IMR-90 (cell line): ENCODE measurements around the gene TSR2. TPM values are rescaled to one million over a fixed set of nuclear protein-coding genes. Genes with fewer than 3 reads are reported as not detected.

Experiments
- ATAC-seq: fragments of 200-7000 bp; cut with Tn5 transposase; 2 replicates; pipeline ENCODE4 v1.9.1; 2020; ENCODE audit warnings: low read depth, mild to moderate bottlenecking, moderate library complexity
- BruUV-seq: library from RNA; stranded (reverse); fragments of 400-500 nt; replicated peaks from 2 replicates; lab custom pipeline; 2021; lab: Mats Ljungman, UMichigan
- CTCF ChIA-PET: fragments of 300-600 bp; formaldehyde crosslinking; extraction: SDS; loops from one replicate; lab custom pipeline; 2021; ENCODE audit warnings: antibody characterized with exemption; lab: Yijun Ruan, JAX
- POLR2A ChIA-PET: fragments of 300-600 bp; sonication (Branson Sonifier 250); formaldehyde crosslinking; loops from one replicate; lab custom pipeline; 2022; ENCODE audit warnings: antibody characterized with exemption; ENCODE audit not compliant: unreplicated experiment; lab: Charles Lee
- DNase-seq: peaks from one replicate; pipeline ENCODE4 v3.0.0; 2013
- H2AFZ ChIP-seq: replicated peaks from 2 replicates; pipeline ENCODE3; 2013; ENCODE audit warnings: low read length, mild to moderate bottlenecking; ENCODE audit not compliant: poor library complexity
- H2AK5ac ChIP-seq: 2 replicates; pipeline ENCODE4 v1.6.1; 2013; ENCODE audit warnings: low read depth, low read length, inconsistent platforms
- H2AK9ac ChIP-seq: replicated peaks from 2 replicates; pipeline ENCODE3; 2013; ENCODE audit warnings: mild to moderate bottlenecking, low read depth, low read length, moderate library complexity; ENCODE audit not compliant: poor library complexity
- H2BK120ac ChIP-seq: 2 replicates; pipeline ENCODE4 v1.6.1; 2013; ENCODE audit warnings: low read depth, low read length, inconsistent platforms
- H2BK15ac ChIP-seq: 3 replicates; pipeline ENCODE4 v1.6.1; 2013; ENCODE audit warnings: low read depth, low read length, inconsistent platforms
- H2BK20ac ChIP-seq: 2 replicates; pipeline ENCODE4 v1.6.1; 2013; ENCODE audit warnings: low read depth, mild to moderate bottlenecking, inconsistent platforms, low read length, moderate library complexity
- H2BK5ac ChIP-seq: 2 replicates; pipeline ENCODE4 v1.6.1; 2013; ENCODE audit warnings: mild to moderate bottlenecking, low read depth, low read length, inconsistent platforms; ENCODE audit not compliant: poor library complexity, severe bottlenecking
- H3K14ac ChIP-seq: replicated peaks from 2 replicates; pipeline ENCODE4 v1.6.1; 2013; ENCODE audit warnings: low read depth, low read length, inconsistent platforms
- H3K18ac ChIP-seq: 2 replicates; pipeline ENCODE4 v1.6.1; 2013; ENCODE audit warnings: low read depth, low read length, control low read depth
- H3K23ac ChIP-seq: 2 replicates; pipeline ENCODE4 v1.6.1; 2013; ENCODE audit warnings: low read depth, low read length, inconsistent platforms
- H3K27ac ChIP-seq: 2 replicates; pipeline ENCODE4 v1.5.1; 2013; ENCODE audit warnings: mild to moderate bottlenecking, control low read depth, low read length; ENCODE audit not compliant: insufficient read depth
- H3K27me3 ChIP-seq: 2 replicates; pipeline ENCODE4 v1.6.1; 2013; ENCODE audit warnings: low read length; ENCODE audit not compliant: control insufficient read depth, insufficient read depth
- H3K36me3 ChIP-seq: 2 replicates; pipeline ENCODE4 v1.6.1; 2013; ENCODE audit warnings: low read length, mixed read lengths; ENCODE audit not compliant: control insufficient read depth, insufficient read depth
- H3K4ac ChIP-seq: 2 replicates; pipeline ENCODE4 v1.6.1; 2013; ENCODE audit warnings: low read depth, low read length, inconsistent platforms
- H3K4me1 ChIP-seq: 2 replicates; pipeline ENCODE4 v1.6.1; 2013; ENCODE audit warnings: low read length, mixed read lengths; ENCODE audit not compliant: control insufficient read depth, insufficient read depth
- H3K4me2 ChIP-seq: 2 replicates; pipeline ENCODE4 v1.6.1; 2013; ENCODE audit warnings: low read depth, mild to moderate bottlenecking, control low read depth, low read length, moderate library complexity
- H3K4me3 ChIP-seq: 2 replicates; pipeline ENCODE4 v1.5.1; 2013; ENCODE audit warnings: low read depth, mild to moderate bottlenecking, control low read depth, low read length, moderate library complexity; ENCODE audit not compliant: insufficient read depth
- H3K56ac ChIP-seq: 2 replicates; pipeline ENCODE4 v1.6.1; 2013; ENCODE audit warnings: low read length, inconsistent platforms; ENCODE audit not compliant: insufficient read depth; ENCODE audit errors: extremely low read depth
- H3K79me1 ChIP-seq, 2 experiments: 2 replicates each; pipeline ENCODE4 v1.6.1; 2013; ENCODE audit warnings: low read length in 2 of 2, inconsistent platforms in 1 of 2, low read depth in 1 of 2
- H3K9ac ChIP-seq: 2 replicates; pipeline ENCODE4 v1.6.1; 2013; ENCODE audit warnings: low read depth, low read length, control low read depth
- H3K9me1 ChIP-seq: 2 replicates; pipeline ENCODE4 v1.6.1; 2013; ENCODE audit warnings: low read length, inconsistent platforms; ENCODE audit not compliant: insufficient read depth
- H3K9me3 ChIP-seq: 2 replicates; pipeline ENCODE4 v1.6.1; 2013; ENCODE audit warnings: low read length; ENCODE audit not compliant: control insufficient read depth, insufficient read depth
- H4K20me1 ChIP-seq: 2 replicates; pipeline ENCODE4 v1.6.1; 2013; ENCODE audit warnings: low read length, inconsistent platforms; ENCODE audit not compliant: insufficient read depth
- H4K5ac ChIP-seq: 2 replicates; pipeline ENCODE4 v1.6.1; 2013; ENCODE audit warnings: mild to moderate bottlenecking, low read depth, low read length, control low read depth
- H4K8ac ChIP-seq, 2 experiments: 2 replicates each; pipeline ENCODE4 v1.6.1; 2013; ENCODE audit warnings: low read depth in 2 of 2, low read length in 2 of 2, control low read depth in 1 of 2, inconsistent platforms in 1 of 2
- H4K91ac ChIP-seq: 2 replicates; pipeline ENCODE4 v1.6.1; 2013; ENCODE audit warnings: low read depth, low read length, inconsistent platforms; ENCODE audit not compliant: insufficient read depth
- BHLHE40 ChIP-seq: fragments of 150-350 bp; IDR thresholded peaks from 2 replicates; pipeline ENCODE4 v1.6.1; 2016; ENCODE audit warnings: mild to moderate bottlenecking, low read depth, low read length
- CEBPB ChIP-seq: IDR thresholded peaks from 2 replicates; pipeline ENCODE4 v1.6.1; 2012; ENCODE audit warnings: low read depth, low read length, improper control_type of control experiment
- CTCF ChIP-seq: conservative IDR thresholded peaks from 2 replicates; pipeline ENCODE4 v1.5.1; 2012; ENCODE audit warnings: mild to moderate bottlenecking, low read depth, low read length, improper control_type of control experiment
- ELK1 ChIP-seq: fragments of 150-350 bp; IDR thresholded peaks from 2 replicates; pipeline ENCODE4 v1.6.1; 2016; ENCODE audit warnings: low read depth, mild to moderate bottlenecking, low read length, moderate library complexity, borderline replicate concordance
- FOS ChIP-seq: fragments of 150-350 bp; IDR thresholded peaks from 2 replicates; pipeline ENCODE4 v1.6.1; 2016; ENCODE audit warnings: low read depth, low read length
- MAFK ChIP-seq: IDR thresholded peaks from 2 replicates; pipeline ENCODE4 v1.6.1; 2012; ENCODE audit warnings: low read depth, low read length, improper control_type of control experiment
- MAZ ChIP-seq: IDR thresholded peaks from 2 replicates; pipeline ENCODE4 v1.6.1; 2012; ENCODE audit warnings: low read depth, mild to moderate bottlenecking, low read length, improper control_type of control experiment, moderate library complexity, borderline replicate concordance
- MXI1 ChIP-seq: IDR thresholded peaks from 2 replicates; pipeline ENCODE4 v1.6.1; 2012; ENCODE audit warnings: low read depth, mild to moderate bottlenecking, low read length, moderate library complexity, borderline replicate concordance
- NFE2L2 ChIP-seq: fragments of 150-350 bp; IDR thresholded peaks from 2 replicates; pipeline ENCODE4 v1.6.1; 2016; ENCODE audit warnings: low read depth, mild to moderate bottlenecking, low read length
- RAD21 ChIP-seq: IDR thresholded peaks from 2 replicates; pipeline ENCODE4 v1.6.1; 2012; ENCODE audit warnings: low read length, improper control_type of control experiment
- RCOR1 ChIP-seq: IDR thresholded peaks from 2 replicates; pipeline ENCODE4 v1.6.1; 2012; ENCODE audit warnings: mild to moderate bottlenecking, low read length, improper control_type of control experiment; ENCODE audit not compliant: insufficient replicate concordance
- WGBS, 2 experiments: methylation state at CpG; one replicate each; pipeline versions ENCODE4 v1.1.5 to v1.1.7; 2013; ENCODE audit warnings: missing lambda C conversion rate in 2 of 2; ENCODE audit not compliant: insufficient read length in 1 of 2; ENCODE audit errors: extremely low coverage in 2 of 2; 5-methylcytosine and 5-hydroxymethylcytosine counted together
- dilution Hi-C: fragments of 300-500 bp; cut with HindIII; formaldehyde crosslinking; loops from one replicate; pipeline ENCODE4 v1.14.3; 2018; ENCODE audit warnings: low sequenced_read_pairs; ENCODE audit not compliant: unreplicated experiment
- in situ Hi-C: fragments of 300-500 bp; cut with MboI; formaldehyde crosslinking; loops from 3 replicates; pipeline ENCODE4 v1.14.3; 2019; ENCODE audit warnings: low sequenced_read_pairs, inconsistent platforms, mixed read lengths
- intact Hi-C: fragments of 100-400 bp; cut with micrococcal nuclease; formaldehyde crosslinking; loops from 2 replicates; pipeline ENCODE4 v1.10.0; 2022
- polyA plus RNA-seq, 3 experiments: library from polyadenylated mRNA; depleted of rRNA; stranded (reverse); fragments of >200 nt; gene quantifications; 2 replicates each; pipeline ENCODE4 v1.2.3, GENCODE V29; 2012; ENCODE audit warnings: low replicate concordance in 1 of 3
- total RNA-seq: library from RNA; depleted of rRNA; stranded (reverse); fragments of >200 nt; gene quantifications from 2 replicates; pipeline ENCODE4 v1.2.3, GENCODE V29; 2012

Gene TSR2
- total and polyA plus RNA-seq, 2 of the 4 experiments (the other 2 are of a cell fraction): 8.8 to 22.1 TPM

- TF ChIP-seq CTCF (no peak), CEBPB (no peak), MAFK (no peak), NFE2L2 (no peak), RAD21 (no peak), MXI1 (no peak)
Observed at GRCh38 chrX:54397113-54397512, 43.1 kb upstream of the TSR2 start (continued).

GRCh38 chrX:54407266-54407665 lies 32.9 kb upstream of the TSR2 start:
- H3K9me3 ChIP-seq: no peaks in the 10 kb centered on the region
- H3K9ac ChIP-seq: no peak overlapping the region
- H2BK15ac ChIP-seq: no peak overlapping the region
- H2AK9ac ChIP-seq: no peak overlapping the region
- H3K27me3 ChIP-seq: no peaks in the 10 kb centered on the region; the same call in 1 of the 2 replicates
- dilution Hi-C loops: no loop called here
- no CpG with 5 or more reads among the region's 2 CpGs for WGBS, 2 experiments
- no peak for ATAC-seq
- CTCF ChIA-PET: no interaction called here
- H2BK120ac ChIP-seq: no peak overlapping the region
- H3K9me1 ChIP-seq: no peaks in the 10 kb centered on the region
- no peak overlapping the region for H3K23ac ChIP-seq
- H3K14ac ChIP-seq: no peak overlapping the region
- no peak overlapping the region for H3K4me2 ChIP-seq
- H2BK20ac ChIP-seq: no peak overlapping the region
- no peaks in the 10 kb centered on the region for H3K4me1 ChIP-seq
- no peaks in the 10 kb centered on the region for H4K20me1 ChIP-seq
- no peak overlapping the region for H3K18ac ChIP-seq
- intact Hi-C loops: no loop called here
- in situ Hi-C loops: no loop called here
- TF ChIP-seq ELK1 (no peak), RCOR1 (no peak), MAZ (no peak), BHLHE40 (no peak), MAFK (no peak), CEBPB (no peak), RAD21 (no peak), MXI1 (no peak), NFE2L2 (no peak), FOS (no peak)
- H3K56ac ChIP-seq: no peak overlapping the region
- no peak overlapping the region for H3K4me3 ChIP-seq
- no peak for DNase-seq
- no peaks in the 10 kb centered on the region for H3K79me1 ChIP-seq
- H2BK5ac ChIP-seq: no peak overlapping the region
- no peak overlapping the region for H2AK5ac ChIP-seq
- H4K8ac ChIP-seq: no peak overlapping the region
- BruUV-seq: no TSS peak
- no peak overlapping the region for H4K5ac ChIP-seq
- H3K4ac ChIP-seq: no peak overlapping the region
- no peaks in the 10 kb centered on the region for H3K36me3 ChIP-seq
- POLR2A ChIA-PET: no interaction called here
- H3K27ac ChIP-seq: no peak overlapping the region
- no peak overlapping the region for H2AFZ ChIP-seq
- H4K91ac ChIP-seq: no peak overlapping the region
